ENCODE data around the gene IFT88. TPM values are rescaled to one million over a fixed set of nuclear protein-coding genes. Genes with fewer than 3 reads are reported as not detected.
A peak's percentile ranks its signal among the peaks of the same experiment; 100 is the strongest.

The IFT88 gene
- total RNA-seq, 1 experiment from 2014 or later, result 11.9 TPM

GRCh38 chr13:20700288-20700687 is 133.3 kb downstream of the IFT88 start:
- Histone ChIP-seq H3K4me1 (ENCODE audit: insufficient read depth, low read length) (peaks cover 25% of the 10 kb centered on the region), H3K36me3 (ENCODE audit: low read depth, low read length) (no peaks in the 10 kb centered on the region), H3K4me2 (ENCODE audit: low read length) (no peak overlapping the region), H3K27ac (ENCODE audit: low read length) (no peak overlapping the region), H3K9me2 (replicated peaks; ENCODE audit: low read length) (no peaks in the 10 kb centered on the region), H3K9ac (ENCODE audit: low read length) (no peak overlapping the region), H2AFZ (ENCODE audit: low read length) (no peak overlapping the region), H3K79me2 (ENCODE audit: low read length) (peaks cover 6% of the 10 kb centered on the region), H4K20me1 (ENCODE audit: low read length) (no peaks in the 10 kb centered on the region), H3K4me3 (ENCODE audit: low read length) (no peak overlapping the region), H3K9me3 (ENCODE audit: low read length) (no peaks in the 10 kb centered on the region), H3F3A (ENCODE audit: low read length, unreplicated experiment) (no peaks in the 10 kb centered on the region), H3K27me3 (ENCODE audit: low read length) (no peaks in the 10 kb centered on the region)
- no peak for ATAC-seq
- intact Hi-C loops (cut with micrococcal nuclease), result loop anchor here (5.0 kb wide), 2 partner anchors 83 to 133 kb away; partner anchors contain the start of gene IFT88
- CTCF ChIA-PET, result no interaction called here
- DNase-seq, result no peak
- BruUV-seq (replicated peaks), result no TSS peak
- POLR2A ChIA-PET (ENCODE audit: unreplicated experiment), result no interaction called here
- TF ChIP-seq, protein P1, sequence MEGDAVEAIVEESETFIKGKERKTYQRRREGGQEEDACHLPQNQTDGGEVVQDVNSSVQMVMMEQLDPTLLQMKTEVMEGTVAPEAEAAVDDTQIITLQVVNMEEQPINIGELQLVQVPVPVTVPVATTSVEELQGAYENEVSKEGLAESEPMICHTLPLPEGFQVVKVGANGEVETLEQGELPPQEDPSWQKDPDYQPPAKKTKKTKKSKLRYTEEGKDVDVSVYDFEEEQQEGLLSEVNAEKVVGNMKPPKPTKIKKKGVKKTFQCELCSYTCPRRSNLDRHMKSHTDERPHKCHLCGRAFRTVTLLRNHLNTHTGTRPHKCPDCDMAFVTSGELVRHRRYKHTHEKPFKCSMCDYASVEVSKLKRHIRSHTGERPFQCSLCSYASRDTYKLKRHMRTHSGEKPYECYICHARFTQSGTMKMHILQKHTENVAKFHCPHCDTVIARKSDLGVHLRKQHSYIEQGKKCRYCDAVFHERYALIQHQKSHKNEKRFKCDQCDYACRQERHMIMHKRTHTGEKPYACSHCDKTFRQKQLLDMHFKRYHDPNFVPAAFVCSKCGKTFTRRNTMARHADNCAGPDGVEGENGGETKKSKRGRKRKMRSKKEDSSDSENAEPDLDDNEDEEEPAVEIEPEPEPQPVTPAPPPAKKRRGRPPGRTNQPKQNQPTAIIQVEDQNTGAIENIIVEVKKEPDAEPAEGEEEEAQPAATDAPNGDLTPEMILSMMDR (conservative IDR thresholded peaks at IDR 0.05; ENCODE audit: low read depth, low read length), result no peak
- no peak for TF ChIP-seq EZH2phosphoT487 (IDR thresholded peaks at IDR 0.05; ENCODE audit: borderline replicate concordance, low read length)
- TF ChIP-seq EZH2 (IDR thresholded peaks at IDR 0.05; ENCODE audit: low read length, unreplicated experiment), result no peak

DNA sequence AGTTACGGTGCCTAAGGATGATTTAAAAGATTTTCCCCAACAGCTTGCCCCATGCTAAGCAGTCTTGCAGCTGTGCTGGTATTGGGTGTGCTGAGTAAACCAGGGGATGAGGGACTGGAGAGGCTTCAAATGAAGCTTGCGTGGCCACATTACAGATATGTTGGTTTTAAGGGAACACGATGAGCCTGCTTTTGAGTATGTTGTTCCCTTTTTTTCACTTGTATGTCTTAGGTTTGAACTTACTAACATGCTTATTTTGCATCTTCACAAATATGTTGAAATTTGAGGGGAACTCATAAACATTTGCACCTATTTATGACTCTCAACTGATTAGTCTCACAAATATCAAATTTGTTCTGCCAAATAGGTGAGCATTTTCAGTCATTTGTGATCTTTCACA is 134.5 kb downstream of the IFT88 start:
- Histone ChIP-seq H3K4me1 (ENCODE audit: insufficient read depth, low read length) (peaks cover 25% of the 10 kb centered on the region), H3F3A (ENCODE audit: low read length, unreplicated experiment) (no peaks in the 10 kb centered on the region), H3K79me2 (ENCODE audit: low read length) (peaks cover 6% of the 10 kb centered on the region), H3K4me3 (ENCODE audit: low read length) (no peak overlapping the region), H3K27ac (ENCODE audit: low read length) (no peak overlapping the region), H3K4me2 (ENCODE audit: low read length) (peak overlapping the region; percentile 96; the same call in 1 of the 2 replicates), H3K36me3 (ENCODE audit: low read depth, low read length) (no peaks in the 10 kb centered on the region), H2AFZ (ENCODE audit: low read length) (no peak overlapping the region), H4K20me1 (ENCODE audit: low read length) (no peaks in the 10 kb centered on the region), H3K9me2 (replicated peaks; ENCODE audit: low read length) (no peaks in the 10 kb centered on the region), H3K9me3 (ENCODE audit: low read length) (no peaks in the 10 kb centered on the region), H3K27me3 (ENCODE audit: low read length) (no peaks in the 10 kb centered on the region), H3K9ac (ENCODE audit: low read length) (no peak overlapping the region)
- TF ChIP-seq EZH2phosphoT487 (IDR thresholded peaks at IDR 0.05; ENCODE audit: borderline replicate concordance, low read length) (no peak), EZH2 (IDR thresholded peaks at IDR 0.05; ENCODE audit: low read length, unreplicated experiment) (no peak)
- TF ChIP-seq, protein P1 (conservative IDR thresholded peaks at IDR 0.05; ENCODE audit: low read depth, low read length), result no peak
- ATAC-seq (no peak), DNase-seq (no peak)
- POLR2A ChIA-PET (ENCODE audit: unreplicated experiment), result no interaction called here
- no TSS peak for BruUV-seq (replicated peaks)
- intact Hi-C loops (cut with micrococcal nuclease), result loop anchor here (5.0 kb wide), 2 partner anchors 84 to 134 kb away; partner anchors contain the start of gene IFT88
- CTCF ChIA-PET, result interaction anchor here (0.6 kb wide), 1 partner anchor 208 kb away, joined by 3 read pairs; no protein-coding TSS in a partner anchor

DNA sequence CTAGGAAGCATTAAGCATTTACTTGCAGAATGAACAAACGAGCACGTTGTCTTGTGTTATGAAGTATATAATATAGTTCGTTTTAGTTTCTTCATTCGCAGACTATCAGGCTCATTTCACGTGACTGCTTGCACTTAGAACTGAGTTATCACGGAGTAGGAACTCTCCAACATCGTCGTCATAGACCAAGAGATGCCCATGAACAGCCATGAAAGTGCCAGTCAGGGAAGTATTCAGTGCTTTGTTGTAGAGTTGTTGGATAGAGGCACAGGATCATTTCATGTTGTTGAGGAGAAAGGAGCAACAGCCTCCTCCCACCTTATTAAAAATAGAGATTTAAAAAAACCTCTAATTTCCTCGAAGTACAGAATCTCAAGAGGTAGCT is 135.6 kb downstream of the IFT88 start:
- TSS peak; percentile 71 for BruUV-seq (replicated peaks)
- Histone ChIP-seq H3F3A (ENCODE audit: low read length, unreplicated experiment) (no peaks in the 10 kb centered on the region), H3K4me2 (ENCODE audit: low read length) (peak overlapping the region; percentile 96), H4K20me1 (ENCODE audit: low read length) (no peaks in the 10 kb centered on the region), H3K79me2 (ENCODE audit: low read length) (peaks cover 6% of the 10 kb centered on the region), H3K9me2 (replicated peaks; ENCODE audit: low read length) (no peaks in the 10 kb centered on the region), H3K27ac (ENCODE audit: low read length) (no peak overlapping the region), H3K4me1 (ENCODE audit: insufficient read depth, low read length) (peaks cover 25% of the 10 kb centered on the region), H3K36me3 (ENCODE audit: low read depth, low read length) (no peaks in the 10 kb centered on the region), H2AFZ (ENCODE audit: low read length) (no peak overlapping the region), H3K4me3 (ENCODE audit: low read length) (peak overlapping the region; percentile 88), H3K27me3 (ENCODE audit: low read length) (no peaks in the 10 kb centered on the region), H3K9me3 (ENCODE audit: low read length) (no peaks in the 10 kb centered on the region), H3K9ac (ENCODE audit: low read length) (peak overlapping the region; percentile 69; the same call in 1 of the 2 replicates)
- intact Hi-C loops (cut with micrococcal nuclease), result loop anchor here (2.0 to 5.0 kb wide), 3 partner anchors 85 to 208 kb away; partner anchors contain the start of gene IFT88
- ATAC-seq, result no peak
- DNase-seq, result no peak
- ChIA-PET CTCF (interaction anchor here (0.5 kb wide), 1 partner anchor 21 kb away, joined by 4 read pairs; no protein-coding TSS in a partner anchor), POLR2A (ENCODE audit: unreplicated experiment) (no interaction called here)
- TF ChIP-seq, protein P1 (conservative IDR thresholded peaks at IDR 0.05; ENCODE audit: low read depth, low read length), result no peak
- TF ChIP-seq EZH2phosphoT487 (IDR thresholded peaks at IDR 0.05; ENCODE audit: borderline replicate concordance, low read length) (no peak), EZH2 (IDR thresholded peaks at IDR 0.05; ENCODE audit: low read length, unreplicated experiment) (no peak)
